Suprapubic skin (tissue), 4 donors: ENCODE measurements around the gene DSE. TPM values are rescaled to one million over a fixed set of nuclear protein-coding genes. Genes with fewer than 3 reads are reported as not detected.

Experiments
- DNase-seq, 2 donors: peaks; one replicate each; pipeline ENCODE4 v3.0.0-alpha.2; 2019; ENCODE audit warnings: low spot score in 2 of 2
- H3K27ac ChIP-seq: fragments of 200-600 bp; sonication (generic); one replicate; pipeline ENCODE4 v1.5.1; 2019
- H3K27me3 ChIP-seq: fragments of 200-600 bp; sonication (generic); one replicate; pipeline ENCODE4 v1.5.1; 2019
- H3K36me3 ChIP-seq: fragments of 200-600 bp; sonication (generic); one replicate; pipeline ENCODE4 v1.5.1; 2019
- H3K4me1 ChIP-seq: fragments of 200-600 bp; sonication (generic); one replicate; pipeline ENCODE4 v1.5.1; 2019
- H3K4me3 ChIP-seq: fragments of 200-600 bp; sonication (generic); one replicate; pipeline ENCODE4 v1.5.1; 2019; ENCODE audit warnings: mild to moderate bottlenecking
- H3K9me3 ChIP-seq: fragments of 200-600 bp; sonication (generic); one replicate; pipeline ENCODE4 v1.5.1; 2019
- CTCF ChIP-seq, 2 donors: fragments of 200-600 bp in 1 of 2; fragments of 450-650 bp in 1 of 2; sonication (generic) in 1 of 2; IDR thresholded peaks; one replicate each; pipeline ENCODE4 v1.5.1; 2016 to 2019; ENCODE audit warnings: antibody characterized with exemption in 2 of 2, mild to moderate bottlenecking in 1 of 2, moderate library complexity in 1 of 2
- EP300 ChIP-seq: sonication (generic); formaldehyde crosslinking; IDR thresholded peaks from one replicate; pipeline ENCODE4 v1.6.1; 2017; ENCODE audit warnings: antibody characterized with exemption
- POLR2A ChIP-seq, 2 donors: fragments of 450-650 bp; IDR thresholded peaks; one replicate each; pipeline ENCODE4 v1.6.1; 2017; ENCODE audit warnings: antibody characterized with exemption in 2 of 2, mild to moderate bottlenecking in 2 of 2, moderate library complexity in 2 of 2
- POLR2AphosphoS5 ChIP-seq, 3 donors: sonication (generic); formaldehyde crosslinking; IDR thresholded peaks; one replicate each; pipeline ENCODE4 v1.6.1; 2017; ENCODE audit warnings: antibody characterized with exemption in 3 of 3
- WGBS: methylation state at CpG from one replicate; pipeline ENCODE4 v1.1.5; 2018; 5-methylcytosine and 5-hydroxymethylcytosine counted together
- total RNA-seq, 4 donors: library from RNA; depleted of rRNA; stranded (reverse); fragments of >200 nt; gene quantifications; one replicate each; pipeline ENCODE4 v1.1.0, GENCODE V29; 2016

The DSE gene
- total RNA-seq, 4 donors from 2014 or later, result 36.0 to 40.0 (median 37.2) TPM

- no peak overlapping the region for H3K27ac ChIP-seq
- WGBS, result 82% methylated on average over 2 of the region's 2 CpGs
Measured at GRCh38 chr6:116452531-116452930, 81.8 kb downstream of the DSE start.

GRCh38 chr6:116456106-116456505, 85.4 kb downstream of the DSE start:
- WGBS, result 87% methylated on average over 3 of the region's 3 CpGs
- DNase-seq, result no peak
- TF ChIP-seq POLR2AphosphoS5 (IDR thresholded peaks at IDR 0.05) (no peak), POLR2A (IDR thresholded peaks at IDR 0.05) (no peak), CTCF (IDR thresholded peaks at IDR 0.05) (no peak), EP300 (no peak)
- Histone ChIP-seq H3K9me3 (no peaks in the 10 kb centered on the region), H3K27me3 (peaks cover 6% of the 10 kb centered on the region), H3K4me3 (no peak overlapping the region), H3K36me3 (no peaks in the 10 kb centered on the region), H3K27ac (no peak overlapping the region), H3K4me1 (peaks cover 2% of the 10 kb centered on the region)

More at GRCh38 chr6:116452531-116452930, 81.8 kb downstream of the DSE start:
- H3K27me3 ChIP-seq, result no peaks in the 10 kb centered on the region
- peaks cover 12% of the 10 kb centered on the region for H3K4me1 ChIP-seq
- TF ChIP-seq EP300, result no peak
- no peak for TF ChIP-seq CTCF (IDR thresholded peaks at IDR 0.05)
- TF ChIP-seq POLR2AphosphoS5 (IDR thresholded peaks at IDR 0.05), result no peak
- no peak for TF ChIP-seq POLR2A (IDR thresholded peaks at IDR 0.05)
- no peaks in the 10 kb centered on the region for H3K9me3 ChIP-seq
- no peak for DNase-seq
- H3K4me3 ChIP-seq, result no peak overlapping the region
- H3K36me3 ChIP-seq, result no peaks in the 10 kb centered on the region

DNA sequence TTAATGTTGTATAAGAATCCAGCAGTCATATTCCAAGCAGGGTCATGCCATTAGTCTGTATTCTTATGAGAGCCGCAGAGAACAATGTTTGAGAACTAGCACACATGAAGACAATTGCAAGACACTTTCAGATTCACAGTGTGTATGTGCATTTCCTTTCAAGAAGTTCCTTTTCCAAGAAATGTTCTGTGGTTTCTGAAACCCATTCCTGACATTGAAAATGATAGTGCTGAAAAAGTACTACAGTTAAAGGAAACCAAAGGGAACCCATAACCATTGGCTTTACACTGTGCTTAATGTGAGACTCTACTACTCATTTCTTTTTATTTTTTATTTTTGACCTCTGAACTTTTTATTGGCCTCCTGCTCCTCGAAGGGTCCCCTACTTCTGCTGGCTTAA, 86.2 kb downstream of the DSE start:
- Histone ChIP-seq H3K4me3 (no peak overlapping the region), H3K36me3 (no peaks in the 10 kb centered on the region), H3K4me1 (peaks cover 5% of the 10 kb centered on the region), H3K27me3 (peaks cover 9% of the 10 kb centered on the region), H3K9me3 (no peaks in the 10 kb centered on the region), H3K27ac (no peak overlapping the region)
- TF ChIP-seq CTCF (IDR thresholded peaks at IDR 0.05) (no peak), POLR2A (IDR thresholded peaks at IDR 0.05) (no peak), EP300 (no peak)
- DNase-seq, result no peak
- 82% methylated on average over 2 of the region's 2 CpGs for WGBS

- Histone ChIP-seq H3K27me3 (peaks cover 20% of the 10 kb centered on the region), H3K4me3 (no peak overlapping the region), H3K9me3 (no peaks in the 10 kb centered on the region), H3K27ac (no peak overlapping the region), H3K36me3 (no peaks in the 10 kb centered on the region), H3K4me1 (peaks cover 11% of the 10 kb centered on the region)
- TF ChIP-seq POLR2AphosphoS5 (IDR thresholded peaks at IDR 0.05) (no peak), POLR2A (IDR thresholded peaks at IDR 0.05) (no peak)
- DNase-seq, result no peak
- 92% methylated on average over 5 of the region's 9 CpGs for WGBS
Measured at GRCh38 chr6:116458264-116458663, 87.5 kb downstream of the DSE start.

GRCh38 chr6:116459927-116460326, 89.2 kb downstream of the DSE start:
- no peaks in the 10 kb centered on the region for H3K36me3 ChIP-seq
- TF ChIP-seq POLR2AphosphoS5 (IDR thresholded peaks at IDR 0.05), result no peak
- no peak for TF ChIP-seq CTCF (IDR thresholded peaks at IDR 0.05)
- TF ChIP-seq EP300, result no peak
- TF ChIP-seq POLR2A (IDR thresholded peaks at IDR 0.05), result no peak
- no peak for DNase-seq
- no peaks in the 10 kb centered on the region for H3K9me3 ChIP-seq
- H3K4me3 ChIP-seq, result no peak overlapping the region
- H3K27ac ChIP-seq, result no peak overlapping the region
- H3K4me1 ChIP-seq, result peaks cover 11% of the 10 kb centered on the region
- WGBS, result 88% methylated on average over 4 of the region's 4 CpGs
- peaks cover 30% of the 10 kb centered on the region for H3K27me3 ChIP-seq

DNA sequence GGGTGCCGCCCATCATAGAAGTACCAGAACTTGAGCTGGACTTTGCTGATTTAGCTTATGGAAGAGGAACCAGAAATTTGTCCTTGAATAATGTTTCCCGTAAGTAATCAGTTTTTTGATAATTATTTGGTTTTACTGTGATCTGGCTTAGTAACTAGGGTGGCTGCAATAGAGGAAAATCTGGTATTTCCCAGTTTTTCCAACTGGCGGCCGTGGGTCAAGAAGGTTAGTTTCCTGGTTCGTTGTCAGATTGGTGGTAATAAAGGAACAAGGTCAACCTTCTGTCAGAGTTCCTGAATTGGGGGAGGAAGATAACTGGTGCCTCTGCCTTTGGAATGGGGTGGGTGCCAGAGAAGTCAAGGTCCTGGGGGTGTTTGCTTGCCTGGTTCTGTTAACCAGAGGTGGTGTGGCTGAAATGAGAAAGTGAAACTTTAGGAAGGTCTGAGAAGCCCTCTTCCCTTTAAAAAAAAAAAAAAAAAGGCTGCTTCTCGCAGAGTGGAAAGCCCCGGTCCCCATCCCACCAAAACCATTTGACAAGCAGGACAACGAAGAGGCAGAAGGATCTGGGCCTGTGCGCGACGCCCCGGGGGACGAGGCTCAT, 90.7 kb downstream of the DSE start, which contains the start of gene CALHM6:
CALHM6 (plus strand) TSS at position 45 of the 601 bp plus-strand sequence; CDS start at position 600, 555 bp downstream.
- TF ChIP-seq EP300, result no peak
- TF ChIP-seq CTCF (IDR thresholded peaks at IDR 0.05), result no peak
- TF ChIP-seq POLR2A (IDR thresholded peaks at IDR 0.05), result no peak
- TF ChIP-seq POLR2AphosphoS5 (IDR thresholded peaks at IDR 0.05), result no peak
- WGBS, result 39% methylated on average over 13 of the region's 13 CpGs
- DNase-seq, result no peak
- H3K4me1 ChIP-seq, result peaks cover 11% of the 10 kb centered on the region
- H3K27ac ChIP-seq, result peak within 1 kb of the TSS; percentile 1
- H3K36me3 ChIP-seq, result no peaks in the 10 kb centered on the region
- H3K27me3 ChIP-seq, result peaks cover 34% of the 10 kb centered on the region
- no peaks in the 10 kb centered on the region for H3K9me3 ChIP-seq
- peak within 1 kb of the TSS; percentile 47 for H3K4me3 ChIP-seq
